ENCODE results near the gene RPS26. TPM values are rescaled to one million over a fixed set of nuclear protein-coding genes. Genes with fewer than 3 reads are reported as not detected.
A peak's percentile ranks its signal among the peaks of the same experiment; 100 is the strongest.

The RPS26 gene
- total and polyA plus RNA-seq, 9 of the 15 experiments (the other 6 are each of a cell fraction or from before 2014, with no cell fraction given) = 70.2 to 1,589 (median 852) TPM

- TF ChIP-seq USF2 (CRISPR knock-in tag; IDR thresholded peaks at IDR 0.05) = no peak
- TF ChIP-seq HIVEP1 (CRISPR knock-in tag; IDR thresholded peaks at IDR 0.05) = peak; percentile 38; the same call in 1 of the 2 replicates
- no peak for TF ChIP-seq RNF219 (CRISPR knock-in tag; IDR thresholded peaks at IDR 0.05)
- TF ChIP-seq MAFF (IDR thresholded peaks at IDR 0.05; ENCODE audit: low read length) = no peak
- no peak for TF ChIP-seq ZNF589 (CRISPR knock-in tag; IDR thresholded peaks at IDR 0.05; ENCODE audit: low read depth)
- TF ChIP-seq ZBTB7A (IDR thresholded peaks at IDR 0.05; ENCODE audit: borderline replicate concordance, control insufficient read depth, low read depth, low read length) = no peak
- TF ChIP-seq ZNF511 (CRISPR knock-in tag; IDR thresholded peaks at IDR 0.05) = no peak
- TF ChIP-seq BRD4 (IDR thresholded peaks at IDR 0.05) = no peak
- no peak for TF ChIP-seq ZNF311 (CRISPR knock-in tag; IDR thresholded peaks at IDR 0.05)
- TF ChIP-seq ASH1L (IDR thresholded peaks at IDR 0.05; ENCODE audit: borderline replicate concordance, low read depth, partially characterized antibody) = no peak
- no peak for TF ChIP-seq SAFB2 (IDR thresholded peaks at IDR 0.05; ENCODE audit: borderline replicate concordance, low read depth, low read length, severe bottlenecking)
- no peak for TF ChIP-seq SRSF1 (IDR thresholded peaks at IDR 0.05; ENCODE audit: low read depth, low read length)
- no peak for TF ChIP-seq MCM7 (IDR thresholded peaks at IDR 0.05)
- TF ChIP-seq NCOA4 (IDR thresholded peaks at IDR 0.05; ENCODE audit: partially characterized antibody) = no peak
- TF ChIP-seq MCM3 (IDR thresholded peaks at IDR 0.05) = no peak
- TF ChIP-seq ATF3 (IDR thresholded peaks at IDR 0.05) = peak; percentile 93
- TF ChIP-seq ATF3 (CRISPR knock-in tag; conservative IDR thresholded peaks at IDR 0.05) = no peak
- TF ChIP-seq MYC (IDR thresholded peaks at IDR 0.05; ENCODE audit: low read depth, low read length) = peak; percentile 91
- TF ChIP-seq MYC (CRISPR knock-in tag; IDR thresholded peaks at IDR 0.05; ENCODE audit: borderline replicate concordance, low read depth) = no peak
- no peak for TF ChIP-seq ZNF584 (CRISPR knock-in tag; IDR thresholded peaks at IDR 0.05; ENCODE audit: low read depth)
- TF ChIP-seq PML (IDR thresholded peaks at IDR 0.05; ENCODE audit: low read length) = no peak
- TF ChIP-seq MBD2 (IDR thresholded peaks at IDR 0.05; ENCODE audit: borderline replicate concordance, low read depth) = no peak
These were observed 31.6 kb upstream of the RPS26 start (continued) for GRCh38 chr12:56010111-56010570.
